GM18873 (cell line): ENCODE measurements around the gene ZNRF3.
"Not testable (repeated sequence)": the region's sequence is repeated elsewhere in the genome, so short reads cannot be mapped to it uniquely, and the experiment has no call there.

ENCODE experiments used
- ATAC-seq: cut with Tn5 transposase; IDR thresholded peaks from one replicate; pipeline ENCODE4 v1.9.1; 2021; ENCODE audit warnings: mild to moderate bottlenecking, moderate library complexity, moderate number of reproducible peaks; ENCODE audit not compliant: unreplicated experiment, low FRiP score

ZNRF3 gene

GRCh38 chr22:28882878-28883656, at the start of gene ZNRF3:
Gene ZNRF3, plus strand, starts transcription at chr22:28883572. Its CDS starts 195 bp downstream, at chr22:28883767.
- no peak for ATAC-seq

GRCh38 chr22:28835630-28836189, 47.7 kb upstream of the ZNRF3 start:
- no peak for ATAC-seq

GRCh38 chr22:28837640-28838039, 45.7 kb upstream of the ZNRF3 start:
- ATAC-seq, result no peak

GRCh38 chr22:28838971-28839370, 44.4 kb upstream of the ZNRF3 start:
- ATAC-seq, result no peak

GRCh38 chr22:28841111-28841510, 42.3 kb upstream of the ZNRF3 start:
- no peak for ATAC-seq

GRCh38 chr22:28843633-28844032, 39.7 kb upstream of the ZNRF3 start:
- no peak for ATAC-seq

- ATAC-seq, result not testable (repeated sequence)
Observed at GRCh38 chr22:28844277-28844676, 39.1 kb upstream of the ZNRF3 start.

GRCh38 chr22:28846994-28847393, 36.4 kb upstream of the ZNRF3 start:
- no peak for ATAC-seq

- no peak for ATAC-seq
Observed at GRCh38 chr22:28855355-28856094, 27.8 kb upstream of the ZNRF3 start.

GRCh38 chr22:28856095-28856455, 27.3 kb upstream of the ZNRF3 start:
- ATAC-seq, result no peak

- no peak for ATAC-seq
Observed at GRCh38 chr22:28857288-28857687, 26.1 kb upstream of the ZNRF3 start.

GRCh38 chr22:28864878-28865596, 18.3 kb upstream of the ZNRF3 start:
- no peak for ATAC-seq

GRCh38 chr22:28867191-28867590, 16.2 kb upstream of the ZNRF3 start:
- no peak for ATAC-seq

GRCh38 chr22:28868389-28868788, 15.0 kb upstream of the ZNRF3 start:
- ATAC-seq, result not testable (repeated sequence)

GRCh38 chr22:28869736-28870135, 13.6 kb upstream of the ZNRF3 start:
- no peak for ATAC-seq

- no peak for ATAC-seq
Observed at GRCh38 chr22:28873183-28873963, 10.0 kb upstream of the ZNRF3 start.

- ATAC-seq, result no peak
Observed at GRCh38 chr22:28874061-28874460, 9.3 kb upstream of the ZNRF3 start.

- ATAC-seq, result no peak
Observed at GRCh38 chr22:28874811-28875320, 8.5 kb upstream of the ZNRF3 start.

- no peak for ATAC-seq
Observed at GRCh38 chr22:28882545-28882877, 861 bp upstream of the ZNRF3 start.

- no peak for ATAC-seq
Observed at GRCh38 chr22:28883657-28883916, 215 bp downstream of the ZNRF3 start.
